H1 (cell line): ENCODE data around the gene ADPRH. TPM values are rescaled to one million over a fixed set of nuclear protein-coding genes. Genes with fewer than 3 reads are reported as not detected.

ENCODE experiments used
- CTCF ChIA-PET: fragments of 300-600 bp; sonication (Branson Sonifier 250); formaldehyde crosslinking; loops from one replicate; lab custom pipeline; 2021; ENCODE audit not compliant: partially characterized antibody; lab: Charles Lee
- POLR2A ChIA-PET: fragments of 300-600 bp; sonication (Branson Sonifier 250); formaldehyde crosslinking; loops from one replicate; lab custom pipeline; 2021; ENCODE audit warnings: inconsistent platforms; ENCODE audit not compliant: partially characterized antibody; lab: Charles Lee
- DNase-seq, 2 experiments: peaks; one replicate each; pipeline versions ENCODE4 v3.0.0 to v3.0.0-alpha.2; 2010 to 2022; ENCODE audit warnings: low spot score in 2 of 2, low read depth in 1 of 2, mixed read lengths in 1 of 2
- FAIRE-seq: peaks from 2 replicates; lab custom pipeline; 2011; peaks lifted over from hg19 to GRCh38; lab: Jason Lieb, UNC
- H2AFZ ChIP-seq: 2 replicates; pipeline ENCODE4 v1.8.1; 2012; ENCODE audit warnings: low read length, inconsistent platforms
- H2AK5ac ChIP-seq: 2 replicates; pipeline ENCODE4 v1.6.1; 2013; ENCODE audit warnings: low read depth, low read length
- H2BK120ac ChIP-seq: replicated peaks from 2 replicates; pipeline ENCODE3; 2013; ENCODE audit warnings: low read depth, low read length, inconsistent platforms
- H2BK12ac ChIP-seq: 2 replicates; pipeline ENCODE4 v1.6.1; 2013; ENCODE audit warnings: low read depth, low read length
- H2BK15ac ChIP-seq: 2 replicates; pipeline ENCODE4 v1.6.1; 2013; ENCODE audit warnings: low read length
- H2BK20ac ChIP-seq: 2 replicates; pipeline ENCODE4 v1.6.1; 2013; ENCODE audit warnings: low read length
- H2BK5ac ChIP-seq: 2 replicates; pipeline ENCODE4 v1.6.1; 2013; ENCODE audit warnings: low read depth, low read length
- H3K14ac ChIP-seq: 2 replicates; pipeline ENCODE4 v1.6.1; 2013; ENCODE audit warnings: inconsistent platforms; ENCODE audit not compliant: insufficient read length
- H3K18ac ChIP-seq: 2 replicates; pipeline ENCODE4 v1.6.1; 2013; ENCODE audit warnings: low read length; ENCODE audit errors: extremely low read depth
- H3K23ac ChIP-seq: 2 replicates; pipeline ENCODE4 v1.6.1; 2013; ENCODE audit warnings: inconsistent platforms; ENCODE audit not compliant: insufficient read length
- H3K23me2 ChIP-seq: 2 replicates; pipeline ENCODE4 v1.6.1; 2013; ENCODE audit warnings: low read depth, low read length
- H3K27ac ChIP-seq: 2 replicates; pipeline ENCODE4 v1.6.1; 2011; ENCODE audit warnings: low read depth, low read length, inconsistent platforms
- H3K27me3 ChIP-seq, 4 experiments: replicated peaks in 1 of 4; 1 replicate in 1 of 4; 2 replicates in 3 of 4; pipeline versions ENCODE4 v1.6.1 to v1.8.1; 2011 to 2013; ENCODE audit warnings: low read length in 3 of 4, mild to moderate bottlenecking in 3 of 4, inconsistent platforms in 2 of 4, mixed read lengths in 2 of 4, moderate library complexity in 1 of 4; ENCODE audit not compliant: control insufficient read depth in 3 of 4, insufficient read depth in 3 of 4; ENCODE audit errors: extremely low read depth in 1 of 4
- H3K36me3 ChIP-seq, 4 experiments: 2 replicates each; pipeline versions ENCODE4 v1.6.1 to v1.8.1; 2011 to 2013; ENCODE audit warnings: mild to moderate bottlenecking in 4 of 4, low read length in 3 of 4, moderate library complexity in 2 of 4, control low read depth in 1 of 4, inconsistent platforms in 1 of 4; ENCODE audit not compliant: insufficient read depth in 4 of 4, control insufficient read depth in 2 of 4
- H3K4ac ChIP-seq: replicated peaks from 2 replicates; pipeline ENCODE3; 2013; ENCODE audit warnings: low read length, low read depth, mixed read lengths, inconsistent platforms; ENCODE audit not compliant: insufficient read length
- H3K4me1 ChIP-seq, 4 experiments: replicated peaks in 1 of 4; 1 replicate in 1 of 4; 2 replicates in 3 of 4; pipeline versions ENCODE4 v1.6.1 to v1.8.1; 2011 to 2013; ENCODE audit warnings: low read length in 3 of 4, inconsistent platforms in 2 of 4, mixed read lengths in 1 of 4; ENCODE audit not compliant: insufficient read depth in 4 of 4, control insufficient read depth in 3 of 4
- H3K4me2 ChIP-seq, 2 experiments: 2 replicates each; pipeline versions ENCODE4 v1.6.1 to v1.8.1; 2011 to 2013; ENCODE audit warnings: low read depth in 2 of 2, low read length in 2 of 2, control low read depth in 1 of 2, inconsistent platforms in 1 of 2, mild to moderate bottlenecking in 1 of 2; ENCODE audit not compliant: insufficient read depth in 1 of 2
- H3K4me3 ChIP-seq, 4 experiments: fragments of 200-600, 300-600 bp in 1 of 4; sonication (generic), shearing (Covaris generic), sonication (Bioruptor Twin) in 1 of 4; 2 replicates each; pipeline versions ENCODE4 v1.5.1 to v1.8.1; 2011 to 2016; ENCODE audit warnings: low read length in 4 of 4, low read depth in 3 of 4, control low read depth in 2 of 4, inconsistent platforms in 2 of 4, mild to moderate bottlenecking in 2 of 4, mixed read lengths in 1 of 4, moderate library complexity in 1 of 4; ENCODE audit not compliant: insufficient read depth in 2 of 4; ENCODE audit errors: extremely low read depth in 1 of 4
- H3K56ac ChIP-seq: replicated peaks from 2 replicates; pipeline ENCODE3; 2013; ENCODE audit warnings: low read depth, mild to moderate bottlenecking, mixed read lengths, low read length, inconsistent platforms; ENCODE audit not compliant: insufficient read length
- H3K79me1 ChIP-seq: 2 replicates; pipeline ENCODE4 v1.6.1; 2013; ENCODE audit warnings: low read depth, low read length, control low read depth
- H3K79me2 ChIP-seq, 2 experiments: 2 replicates each; pipeline versions ENCODE4 v1.6.1 to v1.8.1; 2012 to 2013; ENCODE audit warnings: low read length in 2 of 2, mild to moderate bottlenecking in 2 of 2, inconsistent platforms in 1 of 2; ENCODE audit not compliant: insufficient read depth in 2 of 2, control insufficient read depth in 1 of 2
- H3K9ac ChIP-seq, 4 experiments: replicated peaks in 1 of 4; 1 replicate in 1 of 4; 2 replicates in 3 of 4; pipeline versions ENCODE4 v1.6.1 to v1.8.1; 2011 to 2013; ENCODE audit warnings: low read depth in 3 of 4, low read length in 3 of 4, control low read depth in 2 of 4, mild to moderate bottlenecking in 2 of 4, moderate library complexity in 2 of 4, inconsistent platforms in 1 of 4; ENCODE audit errors: extremely low read depth in 1 of 4
- H3K9me3 ChIP-seq, 2 experiments: 2 replicates each; pipeline versions ENCODE4 v1.6.1 to v1.8.1; 2012 to 2013; ENCODE audit warnings: mild to moderate bottlenecking in 2 of 2, moderate library complexity in 2 of 2, control low read depth in 1 of 2, inconsistent platforms in 1 of 2, low read depth in 1 of 2, low read length in 1 of 2, mixed read lengths in 1 of 2; ENCODE audit not compliant: insufficient read depth in 2 of 2
- H4K20me1 ChIP-seq, 2 experiments: replicated peaks in 1 of 2; 2 replicates each; pipeline versions ENCODE3 to v1.8.1; 2011 to 2013; ENCODE audit warnings: inconsistent platforms in 2 of 2, low read length in 2 of 2, mild to moderate bottlenecking in 1 of 2; ENCODE audit not compliant: insufficient read depth in 2 of 2, control insufficient read depth in 1 of 2
- H4K5ac ChIP-seq: 2 replicates; pipeline ENCODE4 v1.6.1; 2013; ENCODE audit warnings: low read length, low read depth, mixed read lengths, inconsistent platforms; ENCODE audit not compliant: insufficient read length
- H4K8ac ChIP-seq: 2 replicates; pipeline ENCODE4 v1.8.0; 2013; ENCODE audit warnings: mild to moderate bottlenecking, moderate library complexity, low read length, inconsistent platforms; ENCODE audit not compliant: insufficient read depth; ENCODE audit errors: extremely low read depth
- H4K91ac ChIP-seq: replicated peaks from 2 replicates; pipeline ENCODE3; 2013; ENCODE audit warnings: low read length, mixed read lengths, inconsistent platforms; ENCODE audit not compliant: insufficient read length
- CBX5 ChIP-seq: fragments of 300-800, 300-1000 bp; sonication (generic); IDR thresholded peaks from 2 replicates; pipeline ENCODE4 v1.7.1; 2016; ENCODE audit warnings: antibody characterized with exemption, low read length, low read depth
- EP300 ChIP-seq, 2 experiments: IDR thresholded peaks; 1 replicate in 1 of 2; 2 replicates in 1 of 2; pipeline ENCODE4 v1.6.1; 2011 to 2012; ENCODE audit warnings: low read depth in 2 of 2, low read length in 2 of 2, mild to moderate bottlenecking in 2 of 2, borderline replicate concordance in 1 of 2, inconsistent platforms in 1 of 2, moderate library complexity in 1 of 2
- HDAC6 ChIP-seq: IDR thresholded peaks from one replicate; pipeline ENCODE4 v1.7.1; 2012; ENCODE audit warnings: low read depth, mild to moderate bottlenecking, inconsistent platforms, low read length, moderate library complexity
- MAFK ChIP-seq: IDR thresholded peaks from 2 replicates; pipeline ENCODE4 v1.6.1; 2012; ENCODE audit warnings: low read depth, mild to moderate bottlenecking, improper control_type of control experiment, low read length
- NRF1 ChIP-seq: IDR thresholded peaks from 2 replicates; pipeline ENCODE4 v1.6.1; 2011; ENCODE audit warnings: mild to moderate bottlenecking, low read depth, low read length, improper control_type of control experiment
- SIN3A ChIP-seq, 2 experiments: IDR thresholded peaks in 1 of 2; conservative IDR thresholded peaks in 1 of 2; 2 replicates each; pipeline ENCODE4 v1.6.1; 2011 to 2012; ENCODE audit warnings: low read length in 2 of 2, improper control_type of control experiment in 1 of 2, low read depth in 1 of 2, mild to moderate bottlenecking in 1 of 2
- SUZ12 ChIP-seq: fragments of 200-600 bp; sonication (generic); IDR thresholded peaks from 2 replicates; pipeline ENCODE4 v1.6.1; 2012; ENCODE audit warnings: mild to moderate bottlenecking, inconsistent platforms, low read length, moderate library complexity, mixed read lengths
- TAF7 ChIP-seq: optimal IDR thresholded peaks from 2 replicates; pipeline ENCODE3; 2011; ENCODE audit warnings: low read depth, mild to moderate bottlenecking, inconsistent platforms, low read length, moderate library complexity, borderline replicate concordance
- WGBS, 2 experiments: shearing (Covaris generic) in 1 of 2; methylation state at CpG; one replicate each; pipeline versions ENCODE4 v1.1.6 to v1.1.7; 2013 to 2015; ENCODE audit warnings: low lambda C conversion rate in 2 of 2, mixed read lengths in 2 of 2, inconsistent platforms in 1 of 2, low coverage in 1 of 2, missing lambda C conversion rate in 1 of 2; ENCODE audit not compliant: insufficient replicate concordance in 2 of 2, insufficient coverage in 1 of 2, insufficient read length in 1 of 2; ENCODE audit errors: extremely low coverage in 1 of 2, missing lambda C conversion rate in 1 of 2; 5-methylcytosine and 5-hydroxymethylcytosine counted together
- polyA plus RNA-seq, 7 experiments: library from polyadenylated mRNA; depleted of rRNA in 3 of 7; stranded (reverse) in 5 of 7; unstranded in 2 of 7; fragments of >200 nt in 5 of 7; fragments of 200-250 nt in 2 of 7; gene quantifications; 1 replicate in 5 of 7; 2 replicates in 1 of 7; 4 replicates in 1 of 7; pipeline versions ENCODE4 v1.2.1 to v1.2.3, GENCODE V29; 2011 to 2013; ENCODE audit warnings: missing spikeins in 2 of 7, mixed read lengths in 2 of 7
- total RNA-seq: library from RNA; stranded (reverse); fragmentation: NEBNext Ultra II Directional; extraction: Animal tissue kit (Norgen Biotek cat#: 25700); gene quantifications from 2 replicates; pipeline ENCODE4 v1.2.1, GENCODE V29; 2021
- TF ChIP-seq, protein P1 (sequence below): IDR thresholded peaks from 2 replicates; pipeline ENCODE4 v1.6.1; 2011; ENCODE audit warnings: low read length, improper control_type of control experiment
- TF ChIP-seq, protein P2 (sequence below): IDR thresholded peaks from 2 replicates; pipeline ENCODE4 v1.6.1; 2012; ENCODE audit warnings: low read length, inconsistent platforms

The ADPRH gene
- total and polyA plus RNA-seq, 2 of the 8 experiments (the other 6 are each of a cell fraction or from before 2014, with no cell fraction given), result 2.6 to 4.2 TPM

- H2BK120ac ChIP-seq, result no peak overlapping the region
- H2AFZ ChIP-seq, result peak overlapping the region; percentile 58; the same call in 1 of the 2 replicates
- H3K79me2 ChIP-seq, result no peaks in the 10 kb centered on the region
- no peaks in the 10 kb centered on the region for H4K20me1 ChIP-seq
- H3K9ac ChIP-seq, result no peak overlapping the region
- no peak overlapping the region for H4K91ac ChIP-seq
- no peaks in the 10 kb centered on the region for H3K4me1 ChIP-seq
- H3K4ac ChIP-seq, result no peak overlapping the region
- ChIA-PET POLR2A (interaction anchor here (0.9 kb wide), 1 partner anchor 20 kb away, joined by 3 read pairs; no protein-coding TSS in a partner anchor), CTCF (interaction anchor here (0.6 kb wide), 1 partner anchor 79 kb away, joined by 3 read pairs; no protein-coding TSS in a partner anchor)
- H3K79me1 ChIP-seq, result no peaks in the 10 kb centered on the region
- no peaks in the 10 kb centered on the region for H3K9me3 ChIP-seq
- peaks cover 0 to 1% (median 0%) of the 10 kb centered on the region in 4 experiments; a peak in 1 of 7 replicates for H3K27me3 ChIP-seq
- no peak overlapping the region for H3K56ac ChIP-seq
- DNase-seq (no peak), FAIRE-seq (no peak)
- no peak overlapping the region for H3K4me3 ChIP-seq
- no peak overlapping the region for H2BK15ac ChIP-seq
- H3K18ac ChIP-seq, result no peak overlapping the region
- H3K14ac ChIP-seq, result no peak overlapping the region
- H2AK5ac ChIP-seq, result no peak overlapping the region
- no peak overlapping the region for H2BK12ac ChIP-seq
- no peak overlapping the region for H2BK20ac ChIP-seq
- no peak overlapping the region for H3K23ac ChIP-seq
- no peak overlapping the region for H3K27ac ChIP-seq
- whole genome bisulfite sequencing, 2 experiments, result 84% methylated on average over 3 of the region's 3 CpGs; no CpG with 5 or more reads in 1 of the 2 experiments
- H4K5ac ChIP-seq, result no peak overlapping the region
- H3K23me2 ChIP-seq, result no peaks in the 10 kb centered on the region
- no peak overlapping the region for H3K4me2 ChIP-seq
- H3K36me3 ChIP-seq, result no peaks in the 10 kb centered on the region
- H4K8ac ChIP-seq, result no peak overlapping the region
- no peak overlapping the region for H2BK5ac ChIP-seq
- TF ChIP-seq SIN3A (conservative IDR thresholded peaks at IDR 0.05 in 1 of 2, IDR thresholded peaks at IDR 0.05 in 1 of 2; ENCODE audit: low read depth in 1 of 2, low read length in 2 of 2), result no peak
- TF ChIP-seq, protein P1, sequence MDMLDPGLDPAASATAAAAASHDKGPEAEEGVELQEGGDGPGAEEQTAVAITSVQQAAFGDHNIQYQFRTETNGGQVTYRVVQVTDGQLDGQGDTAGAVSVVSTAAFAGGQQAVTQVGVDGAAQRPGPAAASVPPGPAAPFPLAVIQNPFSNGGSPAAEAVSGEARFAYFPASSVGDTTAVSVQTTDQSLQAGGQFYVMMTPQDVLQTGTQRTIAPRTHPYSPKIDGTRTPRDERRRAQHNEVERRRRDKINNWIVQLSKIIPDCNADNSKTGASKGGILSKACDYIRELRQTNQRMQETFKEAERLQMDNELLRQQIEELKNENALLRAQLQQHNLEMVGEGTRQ, result no peak
- no peak for TF ChIP-seq SUZ12
- TF ChIP-seq MAFK, result no peak
- no peak for TF ChIP-seq HDAC6
- TF ChIP-seq NRF1, result no peak
- TF ChIP-seq, protein P2, sequence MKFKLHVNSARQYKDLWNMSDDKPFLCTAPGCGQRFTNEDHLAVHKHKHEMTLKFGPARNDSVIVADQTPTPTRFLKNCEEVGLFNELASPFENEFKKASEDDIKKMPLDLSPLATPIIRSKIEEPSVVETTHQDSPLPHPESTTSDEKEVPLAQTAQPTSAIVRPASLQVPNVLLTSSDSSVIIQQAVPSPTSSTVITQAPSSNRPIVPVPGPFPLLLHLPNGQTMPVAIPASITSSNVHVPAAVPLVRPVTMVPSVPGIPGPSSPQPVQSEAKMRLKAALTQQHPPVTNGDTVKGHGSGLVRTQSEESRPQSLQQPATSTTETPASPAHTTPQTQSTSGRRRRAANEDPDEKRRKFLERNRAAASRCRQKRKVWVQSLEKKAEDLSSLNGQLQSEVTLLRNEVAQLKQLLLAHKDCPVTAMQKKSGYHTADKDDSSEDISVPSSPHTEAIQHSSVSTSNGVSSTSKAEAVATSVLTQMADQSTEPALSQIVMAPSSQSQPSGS, result no peak
- TF ChIP-seq EP300 (IDR thresholded peaks at IDR 0.05; ENCODE audit: borderline replicate concordance in 1 of 2, low read depth in 2 of 2, low read length in 2 of 2), result no peak
- no peak for TF ChIP-seq TAF7
- no peak for TF ChIP-seq CBX5
Measured at GRCh38 chr3:119541547-119541946, 37.7 kb upstream of the ADPRH start.
